Retina (tissue), 1 donor: ENCODE measurements around the gene RALGDS.
"Not testable (repeated sequence)": the region's sequence is repeated elsewhere in the genome, so short reads cannot be mapped to it uniquely, and the experiment has no call there.

Source experiments
- DNase-seq: peaks from one replicate; pipeline ENCODE4 v3.0.0-alpha.2; 2016

Gene RALGDS

DNA sequence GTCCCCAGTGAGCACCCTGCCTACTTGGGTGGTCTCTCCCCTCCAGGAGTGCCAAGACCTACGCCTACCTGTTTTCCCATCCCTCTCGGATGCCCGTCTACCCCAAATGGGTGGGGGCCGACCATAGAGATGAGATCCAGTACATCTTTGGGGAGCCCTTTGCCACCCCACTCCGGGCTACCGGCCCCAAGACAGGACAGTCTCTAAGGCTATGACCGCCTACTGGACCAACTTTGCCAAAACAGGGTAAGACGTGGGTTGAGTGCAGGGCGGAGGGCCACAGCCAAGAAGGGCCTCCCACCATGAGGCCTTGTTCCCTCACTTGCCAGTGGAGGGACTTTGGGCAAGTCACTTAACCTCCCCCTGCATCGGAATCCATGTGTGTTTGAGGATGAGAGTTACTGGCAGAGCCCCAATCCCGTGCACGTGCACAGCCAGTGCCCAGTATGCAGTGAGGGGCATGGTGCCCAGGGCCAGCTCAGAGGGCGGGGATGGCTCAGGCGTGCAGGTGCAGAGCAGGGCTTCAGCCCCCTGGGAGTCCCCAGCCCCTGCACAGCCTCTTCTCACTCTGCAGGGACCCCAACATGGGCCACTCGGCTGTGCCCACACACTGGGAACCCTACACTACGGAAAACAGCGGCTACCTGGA lies 34.7 kb downstream of the RALGDS start:
- not testable (repeated sequence) for DNase-seq

DNA sequence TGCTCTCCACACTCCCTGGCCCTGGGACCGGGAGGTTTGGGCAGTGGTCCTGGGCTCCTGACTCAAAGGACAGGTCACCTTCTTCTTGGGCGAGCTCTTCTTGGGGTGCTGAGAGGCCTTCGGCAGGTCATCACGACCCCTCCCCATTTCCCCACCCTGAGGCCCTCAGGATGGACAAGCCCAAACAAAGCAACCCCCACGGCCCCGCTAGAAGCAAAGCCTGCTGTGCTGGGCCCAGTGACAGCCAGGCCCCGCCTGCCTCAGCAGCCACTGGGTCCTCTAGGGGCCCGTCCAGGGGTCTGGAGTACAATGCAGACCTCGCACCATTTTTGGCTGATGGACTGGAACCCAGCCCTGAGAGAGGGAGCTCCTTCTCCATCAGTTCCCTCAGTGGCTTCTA lies 37.4 kb downstream of the RALGDS start:
- not testable (repeated sequence) for DNase-seq

DNA sequence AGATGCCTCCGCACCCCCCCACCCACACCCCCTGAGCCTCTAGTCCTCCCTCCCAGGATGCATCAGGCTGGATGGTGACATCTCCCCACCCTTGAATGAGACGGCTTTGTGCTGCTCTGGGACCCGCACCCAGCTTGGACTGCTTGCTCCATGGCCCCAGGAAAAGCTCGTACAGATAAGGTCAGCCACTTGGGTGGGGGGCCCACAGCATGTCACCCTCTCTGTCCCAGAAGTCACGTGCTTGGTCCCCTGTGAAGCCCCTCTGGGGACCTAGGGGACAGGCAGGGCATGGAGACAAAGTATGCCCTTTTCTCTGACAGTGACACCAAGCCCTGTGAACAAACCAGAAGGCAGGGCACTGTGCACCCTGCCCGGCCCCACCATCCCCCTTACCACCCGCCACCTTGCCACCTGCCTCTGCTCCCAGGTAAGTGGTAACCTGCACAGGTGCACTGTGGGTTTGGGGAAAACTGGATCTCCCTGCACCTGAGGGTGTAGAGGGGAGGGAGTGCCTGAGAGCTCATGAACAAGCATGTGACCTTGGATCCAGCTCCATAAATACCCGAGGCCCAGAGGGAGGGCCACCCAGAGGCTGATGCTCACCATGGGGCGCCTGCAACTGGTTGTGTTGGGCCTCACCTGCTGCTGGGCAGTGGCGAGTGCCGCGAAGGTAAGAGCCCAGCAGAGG lies 38.9 kb downstream of the RALGDS start:
- DNase-seq = not testable (repeated sequence)

DNA sequence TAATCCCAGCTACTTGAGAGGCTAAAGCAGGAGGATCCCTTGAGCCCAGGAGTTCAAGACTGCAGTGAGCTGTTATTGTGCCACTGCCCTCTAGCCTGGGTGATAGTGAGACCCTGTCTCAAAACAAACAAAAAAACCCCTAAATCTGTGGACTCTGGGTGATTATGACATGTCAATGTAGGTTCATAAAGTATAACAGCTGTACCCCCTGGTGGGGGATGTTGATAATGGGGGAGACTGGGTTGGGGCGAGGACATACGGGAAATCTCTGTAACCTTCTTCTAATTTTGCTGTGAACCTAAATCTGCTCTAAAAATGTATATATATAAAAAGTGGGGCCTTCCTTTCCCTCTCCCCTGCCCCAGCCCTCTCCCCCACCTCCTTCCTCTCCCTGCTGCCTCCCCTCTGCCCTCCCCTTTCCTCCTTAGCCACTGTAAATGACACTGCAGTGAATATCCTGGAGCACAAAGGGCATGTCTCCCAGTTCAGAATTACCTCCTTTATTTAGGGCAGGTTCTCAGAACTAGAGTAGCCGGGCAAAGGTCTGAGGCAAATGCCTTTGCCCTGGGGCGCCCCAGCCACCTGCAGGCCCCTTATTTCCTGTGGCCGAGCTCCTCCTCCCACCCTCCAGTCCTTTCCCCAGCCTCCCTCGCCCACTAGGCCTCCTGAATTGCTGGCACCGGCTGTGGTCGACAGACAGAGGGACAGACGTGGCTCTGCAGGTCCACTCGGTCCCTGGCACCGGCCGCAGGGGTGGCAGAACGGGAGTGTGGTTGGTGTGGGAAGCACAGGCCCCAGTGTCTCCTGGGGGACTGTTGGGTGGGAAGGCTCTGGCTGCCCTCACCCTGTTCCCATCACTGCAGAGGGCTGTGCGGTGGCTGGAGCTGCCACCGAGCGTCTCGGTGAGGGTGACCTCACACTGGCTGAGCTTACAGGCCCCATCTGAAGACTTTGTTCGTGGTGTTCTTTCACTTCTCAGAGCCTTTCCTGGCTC lies 40.0 kb downstream of the RALGDS start:
- not testable (repeated sequence) for DNase-seq

DNA sequence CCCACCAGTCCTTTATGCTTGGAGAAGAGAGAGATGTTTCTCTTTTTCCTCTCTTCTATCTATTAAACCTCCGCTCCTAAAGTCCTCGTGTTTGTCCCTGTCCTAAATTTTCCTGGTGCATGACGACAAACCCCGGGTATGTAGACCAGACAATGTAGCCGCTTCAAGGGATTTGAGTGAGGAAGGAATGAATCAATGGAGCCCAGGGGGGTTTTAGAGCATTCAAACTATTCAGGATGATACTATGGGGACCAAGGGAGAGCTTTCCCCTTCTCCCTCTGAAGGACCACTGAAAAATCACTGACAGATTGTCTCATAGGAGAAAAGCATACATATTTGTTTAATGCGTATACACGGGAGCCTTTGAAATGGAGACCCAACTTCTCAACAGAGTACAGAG lies 40.9 kb downstream of the RALGDS start:
- no peak for DNase-seq

DNA sequence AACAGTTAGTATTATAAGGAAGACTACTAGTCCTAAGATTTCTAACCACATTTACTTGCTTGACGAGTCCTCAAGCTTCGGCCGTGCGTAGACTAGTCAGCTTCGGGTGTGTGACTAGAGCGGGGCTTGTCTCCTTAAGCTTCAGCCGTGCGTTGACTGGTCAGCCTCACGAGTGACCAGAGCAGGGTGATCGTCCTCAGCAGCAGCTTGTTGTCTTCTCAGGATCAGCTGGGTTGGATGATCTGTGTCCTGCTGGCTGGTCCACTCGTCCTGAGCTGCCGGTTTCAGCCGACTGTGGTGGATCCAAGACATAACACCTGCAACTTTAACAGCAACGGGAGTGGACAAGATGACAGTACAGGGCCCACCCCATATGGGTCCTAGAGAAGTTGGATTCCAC lies 42.6 kb downstream of the RALGDS start:
- DNase-seq = no peak

DNA sequence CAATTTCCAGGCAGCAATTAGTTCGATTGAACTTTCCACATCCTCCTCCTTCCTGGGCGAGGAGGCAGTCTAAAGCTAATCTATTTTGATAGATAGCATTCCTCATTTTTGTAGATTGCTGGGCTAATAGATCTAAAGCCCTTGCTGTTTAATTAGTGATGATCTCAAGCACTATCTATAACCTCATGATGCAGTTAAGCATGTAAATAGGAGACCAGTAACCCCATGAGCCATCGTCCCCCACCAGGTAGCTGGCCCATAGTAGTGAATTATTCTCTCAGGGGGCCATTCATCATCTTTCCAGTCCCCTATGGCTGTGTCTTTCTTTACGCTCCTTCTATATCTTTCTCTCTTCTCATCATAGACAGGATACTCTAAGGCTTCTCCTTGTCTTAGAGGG lies 44.3 kb downstream of the RALGDS start:
- DNase-seq = no peak

DNA sequence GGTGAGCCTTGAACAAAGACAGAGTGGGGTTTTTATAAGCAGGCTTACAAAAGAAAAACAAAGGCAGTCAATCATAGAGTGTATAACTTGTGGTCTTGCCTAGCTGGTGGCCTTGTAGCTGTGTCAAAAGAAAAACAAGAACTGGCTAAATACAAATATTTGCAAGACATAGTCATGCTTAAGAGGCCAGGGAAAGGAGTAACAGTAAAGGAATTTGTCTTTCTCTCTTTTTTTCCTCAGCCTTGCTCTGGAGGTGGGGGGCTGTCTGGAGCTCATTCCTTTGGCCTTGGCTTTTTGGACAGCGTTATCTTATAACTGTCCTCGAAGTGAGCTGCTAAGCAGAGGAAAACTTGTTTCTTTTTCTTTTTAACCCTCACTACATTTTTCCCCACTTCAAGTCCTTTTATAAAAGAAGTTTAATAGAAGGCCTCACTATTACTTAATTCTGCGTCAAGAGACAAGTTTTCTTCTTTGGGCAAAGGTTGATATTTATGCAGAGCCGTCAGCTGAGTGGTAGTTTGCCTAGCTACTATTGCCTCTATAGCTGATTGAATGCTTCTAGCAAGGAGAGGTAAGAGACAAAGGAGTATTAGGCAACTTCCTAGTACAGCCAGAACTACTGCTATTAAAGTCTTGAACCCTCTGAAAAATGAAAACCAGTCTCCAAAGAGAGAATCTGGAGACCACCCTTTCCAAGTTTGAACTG lies 45.0 kb downstream of the RALGDS start:
- DNase-seq = no peak

DNA sequence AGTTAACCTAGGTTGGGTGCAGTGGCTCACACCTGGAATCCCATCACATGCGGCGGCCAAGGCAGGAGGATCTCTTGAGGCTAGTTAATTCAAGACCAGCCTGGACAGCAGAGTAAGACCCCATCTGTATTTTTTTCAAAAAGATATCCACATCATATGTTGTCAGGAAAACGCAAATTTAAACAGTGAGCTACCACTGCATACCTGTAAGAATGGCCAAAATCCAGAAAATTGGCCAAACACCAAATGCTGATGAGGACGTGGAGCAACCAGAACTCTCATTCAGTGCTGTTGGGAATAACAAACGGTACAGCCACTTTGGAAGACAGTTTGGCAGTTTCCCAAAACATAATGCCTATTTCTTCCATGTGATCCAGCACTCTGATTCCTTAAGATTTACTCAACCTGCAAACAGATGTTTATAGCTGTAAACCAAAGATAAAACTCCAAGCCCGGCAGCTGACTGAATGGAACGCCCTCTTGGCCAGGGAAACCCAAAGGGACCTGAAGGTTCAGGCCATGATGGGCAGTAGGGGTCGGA lies 46.9 kb downstream of the RALGDS start:
- no peak for DNase-seq

DNA sequence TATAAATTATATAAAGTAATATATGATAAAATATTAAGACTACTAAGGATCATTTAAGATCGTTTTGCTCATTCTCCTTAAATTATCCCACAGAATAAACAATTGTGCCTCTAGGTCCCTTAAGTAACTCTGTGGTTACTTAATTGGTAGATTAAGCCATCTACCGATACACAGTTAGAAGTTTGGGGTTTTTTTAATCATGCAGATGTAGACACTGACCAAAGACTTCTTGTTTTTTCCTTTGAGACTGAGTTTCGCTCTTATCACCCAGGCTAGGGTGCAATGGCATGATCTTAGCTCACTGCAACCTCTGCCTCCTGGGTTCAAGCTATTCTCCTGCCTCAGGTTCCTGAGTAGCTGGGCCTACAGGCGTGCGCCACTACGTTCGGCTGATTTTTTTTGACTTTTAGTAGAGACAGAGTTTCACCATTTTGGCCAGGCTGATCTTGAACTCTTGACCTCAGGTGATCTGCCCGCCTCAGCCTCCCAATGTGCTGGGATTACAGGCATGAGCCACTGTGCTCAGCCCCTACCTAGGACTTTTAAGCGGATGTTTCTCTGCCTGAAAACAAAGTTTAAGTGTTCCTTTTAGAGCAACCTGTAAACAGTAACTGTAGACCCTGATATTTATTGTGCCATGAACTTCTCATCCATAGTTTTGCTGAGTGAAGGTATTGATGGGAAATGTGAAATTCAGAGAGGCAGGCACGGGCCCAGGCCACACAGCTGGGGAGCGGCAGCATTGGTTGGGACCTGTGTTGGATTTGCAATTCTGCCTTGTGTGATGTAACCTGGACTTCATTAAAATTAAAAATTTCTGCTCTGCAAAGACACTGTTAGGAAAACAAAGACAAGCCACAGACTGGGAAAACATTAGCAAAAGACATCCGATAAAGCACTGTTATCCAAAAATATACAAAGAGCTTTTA lies 47.7 kb downstream of the RALGDS start:
- no peak for DNase-seq

DNA sequence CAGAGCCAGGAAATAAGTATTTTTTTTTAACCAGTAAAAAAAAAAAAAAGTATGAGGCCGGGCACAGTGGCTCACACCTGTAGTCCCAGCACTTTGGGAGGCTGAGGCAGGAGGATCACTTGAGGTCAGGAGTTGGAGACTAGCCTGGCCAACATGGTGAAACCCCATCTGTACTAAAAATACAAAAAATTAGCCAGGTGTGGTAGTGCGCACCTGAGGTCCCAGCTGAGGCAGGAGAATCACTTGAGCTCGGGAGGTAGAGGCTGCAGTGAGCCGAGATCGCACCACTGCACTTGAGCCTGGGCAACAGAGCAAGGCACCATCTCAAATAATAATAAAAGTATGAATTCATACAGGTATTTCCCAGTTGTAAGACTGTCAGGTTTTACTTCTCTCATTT lies 48.8 kb downstream of the RALGDS start:
- DNase-seq = not testable (repeated sequence)

DNA sequence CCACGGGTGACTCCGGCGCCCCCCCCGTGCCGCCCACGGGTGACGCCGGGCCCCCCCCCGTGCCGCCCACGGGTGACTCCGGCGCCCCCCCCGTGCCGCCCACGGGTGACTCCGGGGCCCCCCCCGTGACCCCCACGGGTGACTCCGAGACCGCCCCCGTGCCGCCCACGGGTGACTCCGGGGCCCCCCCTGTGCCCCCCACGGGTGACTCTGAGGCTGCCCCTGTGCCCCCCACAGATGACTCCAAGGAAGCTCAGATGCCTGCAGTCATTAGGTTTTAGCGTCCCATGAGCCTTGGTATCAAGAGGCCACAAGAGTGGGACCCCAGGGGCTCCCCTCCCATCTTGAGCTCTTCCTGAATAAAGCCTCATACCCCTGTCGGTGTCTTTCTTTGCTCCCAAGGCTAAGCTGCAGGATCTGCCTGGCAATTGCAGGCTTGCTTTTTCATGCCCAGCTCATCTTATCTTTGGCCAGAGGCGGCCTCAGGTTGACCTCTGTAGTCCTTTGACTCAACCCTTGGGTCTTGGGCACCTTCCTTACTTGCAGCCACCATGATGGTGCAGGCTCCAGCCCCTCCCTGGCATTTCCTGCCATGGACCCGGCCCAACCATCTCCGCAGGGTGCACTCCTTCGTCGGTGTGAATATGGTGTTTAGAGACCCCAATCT lies 49.4 kb downstream of the RALGDS start:
- no peak for DNase-seq

DNA sequence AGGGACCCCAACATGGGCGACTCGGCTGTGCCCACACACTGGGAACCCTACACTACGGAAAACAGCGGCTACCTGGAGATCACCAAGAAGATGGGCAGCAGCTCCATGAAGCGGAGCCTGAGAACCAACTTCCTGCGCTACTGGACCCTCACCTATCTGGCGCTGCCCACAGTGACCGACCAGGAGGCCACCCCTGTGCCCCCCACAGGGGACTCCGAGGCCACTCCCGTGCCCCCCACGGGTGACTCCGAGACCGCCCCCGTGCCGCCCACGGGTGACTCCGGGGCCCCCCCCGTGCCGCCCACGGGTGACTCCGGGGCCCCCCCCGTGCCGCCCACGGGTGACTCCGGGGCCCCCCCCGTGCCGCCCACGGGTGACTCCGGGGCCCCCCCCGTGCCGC lies 50.1 kb downstream of the RALGDS start:
- not testable (repeated sequence) for DNase-seq

DNA sequence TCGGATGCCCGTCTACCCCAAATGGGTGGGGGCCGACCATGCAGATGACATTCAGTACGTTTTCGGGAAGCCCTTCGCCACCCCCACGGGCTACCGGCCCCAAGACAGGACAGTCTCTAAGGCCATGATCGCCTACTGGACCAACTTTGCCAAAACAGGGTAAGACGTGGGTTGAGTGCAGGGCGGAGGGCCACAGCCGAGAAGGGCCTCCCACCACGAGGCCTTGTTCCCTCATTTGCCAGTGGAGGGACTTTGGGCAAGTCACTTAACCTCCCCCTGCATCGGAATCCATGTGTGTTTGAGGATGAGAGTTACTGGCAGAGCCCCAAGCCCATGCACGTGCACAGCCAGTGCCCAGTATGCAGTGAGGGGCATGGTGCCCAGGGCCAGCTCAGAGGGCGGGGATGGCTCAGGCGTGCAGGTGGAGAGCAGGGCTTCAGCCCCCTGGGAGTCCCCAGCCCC lies 50.5 kb downstream of the RALGDS start:
- DNase-seq = not testable (repeated sequence)

DNA sequence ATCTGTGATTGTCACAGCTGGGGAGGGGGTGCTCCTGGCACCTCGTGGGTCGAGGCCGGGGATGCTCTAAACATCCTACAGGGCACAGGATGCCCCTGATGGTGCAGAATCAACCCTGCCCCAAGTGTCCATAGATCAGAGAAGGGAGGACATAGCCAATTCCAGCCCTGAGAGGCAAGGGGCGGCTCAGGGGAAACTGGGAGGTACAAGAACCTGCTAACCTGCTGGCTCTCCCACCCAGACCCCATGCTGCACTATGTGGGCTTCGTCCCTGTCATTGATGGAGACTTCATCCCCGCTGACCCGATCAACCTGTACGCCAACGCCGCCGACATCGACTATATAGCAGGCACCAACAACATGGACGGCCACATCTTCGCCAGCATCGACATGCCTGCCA lies 52.6 kb downstream of the RALGDS start:
- not testable (repeated sequence) for DNase-seq

DNA sequence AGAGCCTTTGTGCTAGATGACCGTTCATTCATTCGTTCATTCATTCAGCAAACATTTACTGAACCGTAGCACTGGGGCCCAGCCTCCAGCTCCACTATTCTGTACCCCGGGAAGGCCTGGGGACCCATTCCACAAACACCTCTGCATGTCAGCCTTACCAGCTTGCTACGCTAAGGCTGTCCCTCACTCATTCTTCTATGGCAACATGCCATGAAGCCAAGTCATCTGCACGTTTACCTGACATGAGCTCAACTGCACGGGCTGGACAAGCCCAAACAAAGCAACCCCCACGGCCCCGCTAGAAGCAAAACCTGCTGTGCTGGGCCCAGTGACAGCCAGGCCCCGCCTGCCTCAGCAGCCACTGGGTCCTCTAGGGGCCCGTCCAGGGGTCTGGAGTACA lies 53.2 kb downstream of the RALGDS start:
- DNase-seq = no peak

DNA sequence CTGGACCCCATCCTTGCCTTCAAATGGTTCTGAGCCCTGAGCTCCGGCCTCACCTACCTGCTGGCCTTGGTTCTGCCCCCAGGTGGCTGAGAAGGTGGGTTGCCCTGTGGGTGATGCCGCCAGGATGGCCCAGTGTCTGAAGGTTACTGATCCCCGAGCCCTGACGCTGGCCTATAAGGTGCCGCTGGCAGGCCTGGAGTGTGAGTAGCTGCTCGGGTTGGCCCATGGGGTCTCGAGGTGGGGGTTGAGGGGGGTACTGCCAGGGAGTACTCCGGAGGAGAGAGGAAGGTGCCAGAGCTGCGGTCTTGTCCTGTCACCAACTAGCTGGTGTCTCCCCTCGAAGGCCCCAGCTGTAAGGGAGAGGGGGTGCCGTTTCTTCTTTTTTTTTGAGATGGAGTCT lies 54.0 kb downstream of the RALGDS start:
- no peak for DNase-seq

DNA sequence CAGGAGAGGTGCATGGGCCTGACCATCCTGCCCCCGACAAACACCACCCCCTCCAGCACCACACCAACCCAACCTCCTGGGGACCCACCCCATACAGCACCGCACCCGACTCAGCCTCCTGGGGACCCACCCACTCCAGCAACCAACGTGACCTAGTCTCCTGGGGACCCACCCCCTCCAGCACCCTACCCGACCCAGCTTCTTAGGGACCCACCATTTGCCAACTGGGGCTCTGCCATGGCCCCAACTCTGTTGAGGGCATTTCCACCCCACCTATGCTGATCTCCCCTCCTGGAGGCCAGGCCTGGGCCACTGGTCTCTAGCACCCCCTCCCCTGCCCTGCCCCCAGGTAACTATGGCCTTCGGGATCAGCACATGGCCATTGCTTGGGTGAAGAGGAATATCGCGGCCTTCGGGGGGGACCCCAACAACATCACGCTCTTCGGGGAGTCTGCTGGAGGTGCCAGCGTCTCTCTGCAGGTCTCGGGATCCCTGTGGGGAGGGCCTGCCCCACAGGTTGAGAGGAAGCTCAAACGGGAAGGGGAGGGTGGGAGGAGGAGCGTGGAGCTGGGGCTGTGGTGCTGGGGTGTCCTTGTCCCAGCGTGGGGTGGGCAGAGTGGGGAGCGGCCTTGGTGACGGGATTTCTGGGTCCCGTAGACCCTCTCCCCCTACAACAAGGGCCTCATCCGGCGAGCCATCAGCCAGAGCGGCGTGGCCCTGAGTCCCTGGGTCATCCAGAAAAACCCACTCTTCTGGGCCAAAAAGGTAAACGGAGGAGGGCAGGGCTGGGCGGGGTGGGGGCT lies 54.7 kb downstream of the RALGDS start:
- no peak for DNase-seq

DNA sequence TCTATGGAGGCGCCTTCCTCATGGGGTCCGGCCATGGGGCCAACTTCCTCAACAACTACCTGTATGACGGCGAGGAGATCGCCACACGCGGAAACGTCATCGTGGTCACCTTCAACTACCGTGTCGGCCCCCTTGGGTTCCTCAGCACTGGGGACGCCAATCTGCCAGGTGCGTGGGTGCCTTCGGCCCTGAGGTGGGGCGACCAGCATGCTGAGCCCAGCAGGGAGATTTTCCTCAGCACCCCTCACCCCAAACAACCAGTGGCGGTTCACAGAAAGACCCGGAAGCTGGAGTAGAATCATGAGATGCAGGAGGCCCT lies 56.0 kb downstream of the RALGDS start:
- no peak for DNase-seq
